Osteocyte (in vitro differentiated cells): ENCODE data around the gene YPEL1. TPM values are rescaled to one million over a fixed set of nuclear protein-coding genes. Genes with fewer than 3 reads are reported as not detected.
"Not testable (repeated sequence)": the region's sequence is repeated elsewhere in the genome, so short reads cannot be mapped to it uniquely, and the experiment has no call there.

Source experiments
- DNase-seq: peaks from one replicate; pipeline ENCODE4 v3.0.0; 2021; ENCODE audit warnings: mixed read lengths; ENCODE audit not compliant: unreplicated experiment; ENCODE audit errors: extremely low spot score
- H3K27ac Mint-ChIP-seq: one replicate; pipeline ENCODE4 v1.8.0; 2021; ENCODE audit warnings: mild to moderate bottlenecking, mixed read lengths; ENCODE audit not compliant: unreplicated experiment
- H3K27me3 Mint-ChIP-seq: one replicate; pipeline ENCODE4 v1.8.0; 2021; ENCODE audit warnings: mixed read lengths; ENCODE audit not compliant: unreplicated experiment
- H3K36me3 Mint-ChIP-seq: one replicate; pipeline ENCODE4 v1.8.0; 2021; ENCODE audit warnings: mixed read lengths; ENCODE audit not compliant: unreplicated experiment
- H3K4me1 Mint-ChIP-seq: one replicate; pipeline ENCODE4 v1.8.0; 2021; ENCODE audit warnings: mixed read lengths; ENCODE audit not compliant: unreplicated experiment
- H3K4me3 Mint-ChIP-seq: one replicate; pipeline ENCODE4 v1.8.0; 2021; ENCODE audit warnings: mild to moderate bottlenecking, moderate library complexity, mixed read lengths; ENCODE audit not compliant: unreplicated experiment
- H3K9me3 Mint-ChIP-seq: one replicate; pipeline ENCODE4 v1.8.0; 2021; ENCODE audit warnings: mixed read lengths; ENCODE audit not compliant: unreplicated experiment
- CTCF ChIP-seq: fragments of 200-600 bp; sonication (generic); IDR thresholded peaks from 2 replicates; pipeline ENCODE4 v1.5.0; 2021; ENCODE audit warnings: antibody characterized with exemption, mild to moderate bottlenecking, moderate library complexity
- total RNA-seq: library from RNA; stranded (reverse); gene quantifications from 2 replicates; pipeline ENCODE4 v1.2.1, GENCODE V29; 2021

YPEL1 gene
- total RNA-seq, 1 donor from 2014 or later = 14.7 TPM

GRCh38 chr22:21693999-21694341 lies 41.6 kb downstream of the YPEL1 start:
- TF ChIP-seq CTCF = no peak
- DNase-seq = no peak
- H3K9me3 Mint-ChIP-seq = no peaks in the 10 kb centered on the region
- no peak overlapping the region for H3K4me3 Mint-ChIP-seq
- H3K36me3 Mint-ChIP-seq = peaks cover 27% of the 10 kb centered on the region
- peaks cover 43% of the 10 kb centered on the region for H3K4me1 Mint-ChIP-seq
- no peaks in the 10 kb centered on the region for H3K27me3 Mint-ChIP-seq
- H3K27ac Mint-ChIP-seq = no peak overlapping the region

GRCh38 chr22:21693333-21693998 lies 42.1 kb downstream of the YPEL1 start:
- H3K27me3 Mint-ChIP-seq = no peaks in the 10 kb centered on the region
- TF ChIP-seq CTCF = no peak
- peaks cover 37% of the 10 kb centered on the region for H3K4me1 Mint-ChIP-seq
- H3K36me3 Mint-ChIP-seq = peaks cover 27% of the 10 kb centered on the region
- H3K27ac Mint-ChIP-seq = no peak overlapping the region
- no peak for DNase-seq
- no peak overlapping the region for H3K4me3 Mint-ChIP-seq
- H3K9me3 Mint-ChIP-seq = no peaks in the 10 kb centered on the region

- H3K9me3 Mint-ChIP-seq = not testable (repeated sequence)
Observed at GRCh38 chr22:21692856-21693255, 42.7 kb downstream of the YPEL1 start.

GRCh38 chr22:21691816-21692215 lies 43.8 kb downstream of the YPEL1 start:
- H3K36me3 Mint-ChIP-seq = peaks cover 24% of the 10 kb centered on the region
- no peaks in the 10 kb centered on the region for H3K9me3 Mint-ChIP-seq
- no peak overlapping the region for H3K27ac Mint-ChIP-seq
- no peaks in the 10 kb centered on the region for H3K27me3 Mint-ChIP-seq
- DNase-seq = no peak
- no peak overlapping the region for H3K4me3 Mint-ChIP-seq
- TF ChIP-seq CTCF = no peak
- H3K4me1 Mint-ChIP-seq = peaks cover 21% of the 10 kb centered on the region

More at GRCh38 chr22:21692856-21693255, 42.7 kb downstream of the YPEL1 start:
- Mint-ChIP-seq H3K4me1 (peaks cover 31% of the 10 kb centered on the region), H3K36me3 (peaks cover 27% of the 10 kb centered on the region)
- DNase-seq, H3K27ac Mint-ChIP-seq, H3K4me3 Mint-ChIP-seq, H3K27me3 Mint-ChIP-seq: not testable (repeated sequence)

GRCh38 chr22:21690401-21690801 lies 45.2 kb downstream of the YPEL1 start:
- Mint-ChIP-seq H3K27ac (peak overlapping the region; percentile 55), H3K4me3 (no peak overlapping the region), H3K4me1 (peaks cover 12% of the 10 kb centered on the region), H3K27me3 (no peaks in the 10 kb centered on the region), H3K36me3 (peaks cover 18% of the 10 kb centered on the region), H3K9me3 (no peaks in the 10 kb centered on the region)
- no peak for TF ChIP-seq CTCF
- DNase-seq = no peak
